NT2/D1 (cell line): ENCODE measurements around the gene IDH3G.

Source experiments
- YY1 ChIP-seq: IDR thresholded peaks from 2 replicates; pipeline ENCODE4 v1.6.1; 2011; ENCODE audit not compliant: insufficient read length, insufficient read depth
- ZNF274 ChIP-seq: IDR thresholded peaks from 2 replicates; pipeline ENCODE4 v1.6.1; 2011; ENCODE audit warnings: mild to moderate bottlenecking, low read depth, low read length

DNA sequence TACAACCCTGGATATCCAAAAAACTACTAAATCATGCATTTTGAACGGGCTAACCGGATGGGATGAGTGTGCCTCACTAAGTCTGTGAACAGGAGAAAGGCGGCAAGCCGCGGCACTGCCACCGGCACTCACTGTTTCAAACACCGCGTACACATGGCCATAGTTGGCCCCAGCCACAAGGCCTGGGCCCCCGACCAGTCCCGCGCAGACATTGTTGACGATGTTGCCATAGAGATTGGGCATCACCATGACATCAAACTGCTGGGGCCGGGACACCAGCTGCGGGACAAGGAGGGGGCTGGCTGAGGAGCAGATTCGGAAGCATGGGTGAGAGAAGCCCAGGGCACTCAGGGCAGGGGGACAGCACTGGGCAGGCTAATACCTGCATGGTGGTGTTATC is 7.5 kb downstream of the IDH3G start:
- TF ChIP-seq ZNF274 (no peak), YY1 (no peak)
